Activated CD4-positive, CD25-positive, alpha-beta regulatory T cell treated with anti-CD3 and anti-CD28 coated beads, Interleukin-2, amount 50 U/mL, for 24 hours (primary cell): ENCODE measurements around the gene XCR1.
"Not testable (repeated sequence)": the region's sequence is repeated elsewhere in the genome, so short reads cannot be mapped to it uniquely, and the experiment has no call there.

Source experiments
- ATAC-seq, 2 donors: fragments of 150-1000 bp; cut with Tn5 transposase; one replicate each; pipeline ENCODE4 v1.10.0; 2021; ENCODE audit warnings: mild to moderate bottlenecking in 1 of 2, moderate library complexity in 1 of 2

The XCR1 gene, protein sequence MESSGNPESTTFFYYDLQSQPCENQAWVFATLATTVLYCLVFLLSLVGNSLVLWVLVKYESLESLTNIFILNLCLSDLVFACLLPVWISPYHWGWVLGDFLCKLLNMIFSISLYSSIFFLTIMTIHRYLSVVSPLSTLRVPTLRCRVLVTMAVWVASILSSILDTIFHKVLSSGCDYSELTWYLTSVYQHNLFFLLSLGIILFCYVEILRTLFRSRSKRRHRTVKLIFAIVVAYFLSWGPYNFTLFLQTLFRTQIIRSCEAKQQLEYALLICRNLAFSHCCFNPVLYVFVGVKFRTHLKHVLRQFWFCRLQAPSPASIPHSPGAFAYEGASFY

DNA sequence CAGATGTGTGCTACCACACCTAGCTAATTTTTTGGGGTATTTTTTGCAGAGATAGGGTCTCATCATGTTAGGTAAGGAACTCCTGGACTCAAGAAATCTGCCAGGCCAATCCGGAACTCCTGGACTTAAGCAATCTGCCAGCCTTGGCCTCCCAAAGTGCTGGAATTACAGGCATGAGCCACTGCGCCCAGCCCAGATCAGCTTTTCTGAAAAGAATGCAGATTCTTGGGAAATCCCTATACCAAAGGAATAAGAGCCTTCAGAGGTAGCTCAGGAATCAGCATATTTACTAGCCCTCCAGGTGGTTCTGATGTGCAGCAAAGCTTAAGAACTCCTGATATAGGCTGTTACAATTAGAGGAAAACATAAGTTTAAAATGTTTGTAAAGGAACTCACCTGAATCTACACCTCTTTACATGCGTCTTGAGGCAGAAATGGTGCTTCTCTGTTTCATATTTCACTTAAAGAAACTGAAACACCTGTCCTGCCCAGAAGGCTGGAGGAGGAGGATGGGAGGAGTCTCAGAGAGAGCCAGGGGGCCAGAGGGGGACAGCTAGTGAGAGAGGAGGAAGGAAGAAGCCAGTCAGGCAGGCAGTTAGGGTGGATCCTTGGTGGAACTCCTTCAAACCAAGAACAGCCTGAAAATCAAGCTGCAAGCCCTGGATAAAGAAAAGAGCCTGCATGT lies at the start of gene XCR1:
Gene XCR1, minus strand, starts transcription at position 463 of the 685 bp plus-strand sequence. CDS start 5,536 bp downstream, outside the sequence.
- ATAC-seq: no peak

DNA sequence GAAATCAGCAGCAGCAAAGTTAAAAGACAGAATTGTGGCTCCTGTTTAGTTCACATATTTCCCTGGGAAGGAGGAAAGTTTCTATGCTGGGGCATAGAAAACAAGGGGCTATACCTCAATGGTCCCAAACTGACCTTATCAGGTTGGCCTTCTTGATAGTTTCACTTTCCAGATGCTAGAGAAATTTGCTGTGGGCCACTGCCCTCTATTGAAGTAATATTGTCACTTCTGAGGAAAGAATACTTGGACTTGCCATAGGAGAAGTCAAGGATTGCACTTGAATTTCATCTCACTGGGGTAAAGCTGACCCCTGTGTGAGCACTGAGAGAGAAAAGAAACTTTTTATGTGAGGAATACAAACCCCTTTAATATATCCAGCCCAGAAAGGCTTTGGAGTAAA lies 49.3 kb upstream of the XCR1 start:
- ATAC-seq: no peak

DNA sequence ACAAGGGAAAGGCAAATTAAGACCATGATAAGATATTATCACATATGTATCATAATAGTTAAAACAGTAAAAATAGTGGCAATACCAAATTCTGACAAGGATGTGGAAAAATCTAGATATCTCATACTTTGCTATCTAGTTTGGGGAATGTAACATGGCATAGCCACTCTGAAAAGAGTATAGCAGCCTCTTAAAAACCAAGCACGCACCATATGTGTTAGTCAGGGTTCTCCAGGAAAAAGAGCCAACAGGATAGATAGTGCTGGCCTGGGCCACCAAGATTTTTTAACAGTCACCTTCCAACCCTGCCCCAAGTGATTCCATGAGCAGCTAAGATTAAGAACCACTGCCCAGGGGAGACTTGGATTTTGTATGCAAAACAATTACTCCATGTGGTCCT lies 48.5 kb upstream of the XCR1 start:
- ATAC-seq: no peak

DNA sequence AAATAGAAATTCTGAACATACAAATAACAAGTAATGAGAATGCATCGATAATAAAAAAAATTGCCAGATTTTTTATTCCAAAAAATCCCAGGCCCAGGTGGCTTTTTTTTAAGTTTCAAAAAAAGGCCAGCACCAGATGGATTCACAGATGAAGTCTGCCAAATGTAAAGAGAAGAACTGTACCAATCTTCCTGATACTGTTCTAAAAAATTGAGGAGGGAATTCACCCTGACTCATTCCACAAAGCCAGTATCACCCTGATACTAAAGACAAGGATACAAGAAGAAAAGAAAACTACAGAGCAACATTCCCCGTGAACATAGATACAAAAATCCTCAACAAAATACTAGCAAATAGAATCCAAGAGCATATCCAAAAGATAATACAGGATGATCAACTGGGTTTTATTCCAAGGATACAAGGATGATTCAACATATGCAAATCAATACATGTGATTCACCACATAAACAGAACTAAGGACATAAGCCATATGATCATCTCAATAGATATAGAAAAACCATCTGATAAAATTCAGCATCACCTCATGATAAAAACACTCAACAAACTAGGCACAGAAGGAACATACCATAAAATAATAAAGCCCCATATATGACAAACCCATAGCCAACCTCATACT lies 44.1 kb upstream of the XCR1 start:
- no peak for ATAC-seq

DNA sequence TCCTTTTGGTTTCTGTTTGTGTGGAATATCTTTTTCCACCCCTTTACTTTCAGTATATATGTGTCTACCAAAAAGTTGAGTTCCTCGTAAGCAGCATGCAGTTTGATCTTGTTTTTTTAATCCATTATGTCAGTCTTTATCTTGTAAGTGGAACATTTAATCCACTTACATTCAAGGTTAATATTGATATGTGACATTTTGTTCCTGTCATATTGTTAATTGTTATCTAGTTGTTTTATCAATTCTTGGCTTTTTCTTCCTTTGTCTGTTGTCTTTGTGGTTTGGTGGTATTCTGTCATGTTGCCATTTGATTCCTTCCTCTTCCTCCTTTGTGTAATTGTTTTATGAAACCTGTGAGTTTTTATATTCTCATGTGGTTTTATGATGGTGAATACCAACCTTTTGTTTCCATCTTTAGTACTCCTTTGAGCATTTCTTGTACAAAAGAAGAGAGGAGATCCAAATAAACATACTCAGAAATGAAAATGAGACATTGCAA lies 43.4 kb upstream of the XCR1 start:
- ATAC-seq: peak; percentile 47 to 54

DNA sequence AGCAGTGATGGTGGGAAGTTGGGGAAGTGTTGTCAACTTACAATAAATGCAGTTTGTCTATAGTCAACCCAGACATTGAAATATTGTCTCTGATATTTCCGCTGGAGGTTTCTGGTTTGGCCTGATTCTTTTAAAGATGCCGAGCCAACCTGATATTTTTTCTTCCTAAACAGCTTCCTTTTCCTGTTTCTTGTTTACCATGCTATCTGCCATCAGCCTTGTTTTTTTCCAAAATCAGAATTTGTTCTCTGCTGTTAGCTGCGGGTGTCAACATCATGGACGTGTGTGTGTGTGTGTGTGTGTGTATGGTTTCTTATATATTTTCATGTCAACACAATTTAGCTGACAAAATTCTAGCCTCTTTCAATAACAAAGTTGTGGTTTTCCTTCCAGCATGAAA lies 41.2 kb upstream of the XCR1 start:
- ATAC-seq: no peak

DNA sequence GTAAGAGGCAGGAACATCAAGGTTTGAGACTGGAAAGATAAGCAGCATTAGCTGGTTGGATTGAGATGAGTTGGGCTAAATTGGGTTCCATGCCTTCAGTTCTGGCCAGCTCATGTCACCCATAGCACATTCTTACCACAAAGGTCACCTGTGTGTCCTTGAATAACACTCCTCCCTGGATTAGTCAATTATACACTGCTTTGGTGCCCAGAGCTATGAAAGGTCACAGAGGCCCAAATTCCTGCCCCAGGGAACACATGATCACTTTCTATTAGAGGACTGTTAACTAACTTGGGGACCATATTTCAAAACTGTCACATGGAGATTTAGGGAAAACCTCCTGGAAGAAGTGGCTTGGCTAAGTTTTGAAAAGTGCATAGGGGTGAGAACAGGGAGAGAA lies 40.1 kb upstream of the XCR1 start:
- ATAC-seq: no peak

DNA sequence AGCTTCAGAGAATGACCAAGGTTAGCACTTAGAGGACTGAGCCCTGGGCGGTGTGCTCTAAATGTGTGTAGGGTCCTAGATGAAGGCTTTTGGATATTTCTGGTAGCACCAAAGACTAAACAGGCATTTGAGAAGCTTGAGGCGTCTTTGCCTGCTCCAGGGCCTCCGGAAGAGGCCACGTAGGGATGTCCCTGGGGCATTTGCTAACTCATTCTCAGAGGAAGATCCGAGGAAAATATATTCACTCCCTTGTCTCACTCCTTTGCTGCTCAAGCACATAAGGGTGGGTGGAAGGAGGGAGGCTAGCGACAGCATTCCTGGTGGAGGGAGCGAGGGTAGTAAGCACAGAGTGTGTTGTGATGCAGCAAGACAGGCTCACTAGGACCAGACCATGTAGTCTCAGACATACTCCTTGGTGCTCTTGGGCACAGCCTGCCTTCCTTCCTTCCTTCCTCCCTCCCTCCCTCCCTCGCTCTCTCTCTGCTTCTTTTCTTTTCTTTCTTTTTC lies 38.5 kb upstream of the XCR1 start:
- no peak for ATAC-seq

DNA sequence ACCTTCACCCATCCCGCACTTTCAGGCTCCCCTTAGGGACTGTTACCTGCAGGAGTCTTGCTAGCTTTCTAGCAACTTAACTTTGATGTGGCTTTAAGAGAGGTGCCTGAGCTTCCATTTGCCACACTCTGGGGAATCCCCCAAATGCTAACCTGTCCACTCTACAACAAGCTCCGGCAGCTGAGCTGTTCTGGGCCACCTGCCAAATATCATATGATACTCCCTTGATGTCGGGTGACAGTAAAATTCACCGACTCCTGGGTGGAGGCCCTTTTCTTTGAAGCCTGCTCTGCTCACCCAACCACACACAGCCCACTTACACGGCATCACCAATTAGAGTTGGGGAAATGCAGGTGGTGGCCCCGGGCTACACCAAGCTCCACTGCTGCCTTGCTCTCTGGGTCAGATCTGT lies 38.0 kb upstream of the XCR1 start:
- peak; percentile 94 to 96 for ATAC-seq

DNA sequence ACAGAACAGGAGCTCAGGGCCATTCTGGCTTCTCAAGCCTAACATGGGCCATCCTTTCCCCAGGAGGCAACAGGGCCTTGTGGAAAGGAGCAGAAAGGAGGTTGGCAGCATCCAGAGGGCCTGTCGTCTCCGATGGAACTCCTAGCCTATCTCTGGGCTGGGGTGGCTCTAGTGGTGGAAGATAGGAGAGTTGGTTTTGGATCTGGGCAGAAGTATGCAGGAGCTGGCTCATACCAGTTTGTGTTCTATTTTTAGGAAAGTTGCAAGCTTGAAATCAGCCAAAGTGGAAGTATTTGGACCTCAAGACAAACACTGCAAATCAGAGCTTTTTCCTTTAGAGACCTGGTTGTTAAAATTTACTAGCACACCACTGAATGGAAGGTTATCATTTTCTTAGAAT lies 35.4 kb upstream of the XCR1 start:
- no peak for ATAC-seq

DNA sequence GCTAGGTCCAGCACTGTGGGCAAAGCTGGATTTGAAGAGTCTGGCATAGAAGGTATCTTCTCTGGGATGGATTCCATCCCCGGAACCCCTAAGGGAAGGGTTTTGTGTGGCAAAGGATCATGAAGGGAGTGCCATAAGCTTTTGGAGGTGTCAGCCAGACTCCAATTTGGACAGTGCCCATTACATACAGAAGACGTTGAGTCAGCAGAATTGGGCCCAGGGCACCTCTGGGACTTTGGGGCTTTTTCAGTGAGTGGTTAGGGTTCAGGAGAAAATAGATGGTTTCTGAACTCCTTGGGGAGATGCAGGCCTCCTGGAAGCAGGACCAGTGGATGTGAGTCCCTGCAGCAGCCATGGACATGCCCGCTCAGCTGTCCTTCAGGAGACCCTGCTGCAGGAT lies 34.6 kb upstream of the XCR1 start:
- ATAC-seq: no peak

DNA sequence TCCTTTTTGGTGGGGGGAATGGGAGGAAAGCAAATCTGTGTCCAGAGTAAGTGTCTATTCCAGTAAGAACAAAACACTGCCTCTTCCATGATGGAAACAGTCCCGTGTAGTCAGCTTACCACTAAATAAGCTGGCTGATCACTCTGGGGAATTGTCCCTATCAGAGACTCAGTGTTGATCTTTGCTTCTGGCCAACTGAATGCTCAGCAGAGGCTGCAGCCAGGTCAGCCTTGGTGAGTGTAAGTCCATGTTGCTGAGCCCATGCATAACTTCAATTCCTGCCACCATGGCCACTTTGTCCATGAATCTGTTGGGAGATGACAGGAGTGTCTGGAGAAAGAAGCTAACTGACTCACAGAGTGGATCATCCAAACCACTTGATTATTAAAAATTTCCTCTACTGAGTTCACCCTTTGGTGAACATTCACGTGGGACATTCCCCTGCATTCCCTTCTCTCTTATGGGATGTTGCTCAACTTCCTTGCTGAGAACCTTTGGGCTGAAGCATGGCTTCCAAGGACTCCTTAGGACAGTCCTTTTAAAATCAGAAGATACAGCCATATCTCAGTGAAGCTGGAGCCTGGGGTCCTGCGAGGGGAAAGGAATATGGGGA lies 33.9 kb upstream of the XCR1 start:
- no peak for ATAC-seq

DNA sequence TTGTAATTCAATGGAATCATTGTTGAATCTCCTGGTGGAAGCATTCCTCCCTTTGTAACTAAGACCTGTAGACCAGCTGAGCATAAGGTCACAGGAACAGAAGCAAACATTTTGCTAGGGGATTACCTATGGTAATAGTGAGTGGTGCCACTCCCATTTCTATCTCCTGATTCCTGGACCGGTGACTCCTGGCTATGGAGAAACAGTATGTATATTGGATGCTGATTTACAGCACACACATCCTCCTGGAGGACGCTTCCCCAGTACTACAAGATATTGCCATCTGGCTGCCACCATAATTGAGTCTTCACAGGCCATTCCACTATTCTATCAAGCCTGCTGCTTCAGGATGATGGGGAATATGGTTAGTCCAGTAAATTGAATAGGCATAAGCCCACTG lies 33.3 kb upstream of the XCR1 start:
- no peak for ATAC-seq

DNA sequence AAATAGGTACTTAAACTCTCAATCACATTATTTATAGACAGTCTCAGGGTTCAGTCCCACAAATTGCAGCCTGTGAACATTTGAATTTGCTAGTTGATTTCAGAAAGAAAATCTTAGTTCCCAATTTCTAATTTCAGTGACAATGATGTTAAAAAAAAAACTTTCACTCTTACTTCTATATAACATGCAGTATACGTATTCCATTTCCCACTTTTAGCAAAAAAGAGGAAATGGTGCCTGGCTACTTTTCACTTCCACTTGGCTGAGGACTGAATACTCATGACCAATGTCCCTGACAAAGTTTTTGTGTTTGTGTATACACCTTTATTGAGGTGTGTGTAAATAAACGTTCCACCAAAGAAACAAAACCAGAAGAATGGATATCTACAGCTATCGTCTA lies 32.1 kb upstream of the XCR1 start:
- no peak for ATAC-seq

DNA sequence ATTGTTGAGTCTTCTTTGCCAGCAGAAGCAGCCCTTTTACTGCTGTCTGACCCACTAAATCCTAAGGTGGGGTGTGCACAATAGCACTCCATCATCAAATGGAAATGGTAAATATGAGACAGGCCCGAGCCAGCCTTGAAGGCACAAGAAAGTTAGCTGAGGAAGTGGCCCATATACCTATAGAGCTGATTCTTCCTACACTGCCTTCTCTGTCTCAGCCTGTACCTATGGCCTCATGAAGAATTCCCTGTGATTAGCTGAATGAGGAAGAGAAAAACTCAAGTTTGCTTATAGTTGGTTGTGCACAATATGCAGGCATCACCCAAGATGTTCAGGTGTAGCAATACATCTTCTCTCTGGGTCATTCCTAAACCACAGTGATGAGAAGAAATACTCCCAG lies 31.7 kb upstream of the XCR1 start:
- no peak for ATAC-seq

DNA sequence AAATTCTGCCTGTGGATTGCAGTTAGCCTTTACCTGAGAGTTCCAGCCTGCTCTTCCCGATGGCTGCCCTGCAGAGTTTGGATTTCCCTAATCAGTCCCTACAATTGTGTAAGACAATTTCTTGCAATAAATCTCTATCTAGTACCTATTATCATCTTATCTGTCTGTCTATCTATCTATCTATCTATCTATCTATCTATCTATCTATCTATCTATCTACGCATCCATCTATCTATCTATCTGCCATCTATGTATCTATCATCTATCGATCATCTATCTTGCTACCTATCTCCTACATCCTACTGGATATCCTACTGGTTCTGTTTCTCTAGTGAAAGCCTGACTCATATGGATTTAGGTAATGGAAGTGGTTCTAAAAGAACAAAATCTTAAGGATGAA lies 30.4 kb upstream of the XCR1 start:
- ATAC-seq: no peak

DNA sequence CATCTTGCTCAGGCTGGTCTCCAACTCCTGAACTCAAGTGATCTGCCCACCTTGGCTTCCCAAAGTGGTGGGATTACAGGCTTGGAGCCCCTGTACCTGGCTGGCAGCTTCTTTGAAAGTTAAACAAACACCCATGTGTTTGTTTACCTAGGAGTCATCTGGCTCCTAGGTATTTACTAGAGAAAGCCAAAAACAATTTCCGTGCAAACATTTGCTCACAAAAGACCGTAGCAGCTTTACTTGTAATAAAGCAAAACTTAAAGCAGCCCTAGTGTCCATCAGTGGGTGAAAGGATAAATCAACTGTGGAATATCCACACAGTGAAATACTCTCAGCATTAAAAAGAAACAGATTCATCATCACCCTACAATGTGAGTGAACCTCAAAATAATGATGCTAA lies 29.4 kb upstream of the XCR1 start:
- ATAC-seq: no peak

DNA sequence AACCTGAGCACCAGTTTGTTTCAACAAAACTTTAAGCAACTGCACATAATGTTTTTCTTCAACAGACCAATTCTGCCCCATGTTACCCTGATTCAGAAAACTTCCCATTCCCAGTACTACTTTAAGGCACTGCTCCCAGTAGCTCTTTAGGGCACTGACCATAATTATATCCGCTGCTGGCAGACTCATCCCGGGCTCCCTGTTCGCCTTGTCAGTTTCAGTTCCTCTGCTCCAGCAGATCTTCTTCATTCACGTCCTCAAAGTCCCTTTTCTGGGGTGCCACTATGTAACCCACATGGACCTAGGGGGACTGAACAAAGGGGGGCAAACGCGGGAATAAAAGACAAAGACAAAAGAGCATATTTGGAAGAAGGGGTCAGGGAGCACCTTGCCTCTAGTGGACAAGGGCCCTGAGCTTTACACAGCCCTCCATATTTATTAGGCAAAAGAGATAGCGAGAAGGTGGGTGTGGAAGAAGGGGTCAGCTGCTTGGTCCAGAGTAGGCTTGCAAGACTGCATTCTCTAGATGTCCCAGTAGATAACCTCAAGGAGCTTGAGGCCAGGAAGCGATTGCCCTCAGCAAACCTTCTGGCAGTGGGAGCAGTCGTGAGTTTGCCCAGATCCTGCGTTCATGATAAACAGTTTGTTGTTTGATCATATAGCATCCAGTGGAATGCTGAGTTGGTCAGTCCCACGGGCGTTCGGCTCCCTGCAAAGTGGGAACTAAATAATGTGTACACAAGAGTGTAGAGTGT lies 26.7 kb upstream of the XCR1 start:
- ATAC-seq: not testable (repeated sequence)

DNA sequence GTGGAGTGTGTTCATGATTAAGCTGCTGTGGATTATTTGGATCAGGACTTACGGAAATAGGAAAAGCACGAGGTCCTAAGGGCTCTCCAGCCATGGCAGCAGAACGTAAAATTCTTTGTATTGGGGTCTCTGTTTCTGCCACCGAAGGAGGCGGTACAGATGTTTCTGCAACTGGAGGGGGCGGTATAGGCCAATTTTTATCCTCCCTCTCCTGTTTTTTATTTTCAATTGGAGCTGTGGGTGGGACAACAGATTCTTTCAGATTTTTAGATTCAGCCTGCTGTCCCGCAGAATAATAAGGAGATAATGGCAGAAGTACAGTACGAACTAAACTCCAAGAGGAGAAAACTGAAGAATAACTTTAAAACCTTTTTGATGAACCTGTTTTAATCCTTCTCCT lies 26.0 kb upstream of the XCR1 start:
- ATAC-seq: not testable (repeated sequence)

DNA sequence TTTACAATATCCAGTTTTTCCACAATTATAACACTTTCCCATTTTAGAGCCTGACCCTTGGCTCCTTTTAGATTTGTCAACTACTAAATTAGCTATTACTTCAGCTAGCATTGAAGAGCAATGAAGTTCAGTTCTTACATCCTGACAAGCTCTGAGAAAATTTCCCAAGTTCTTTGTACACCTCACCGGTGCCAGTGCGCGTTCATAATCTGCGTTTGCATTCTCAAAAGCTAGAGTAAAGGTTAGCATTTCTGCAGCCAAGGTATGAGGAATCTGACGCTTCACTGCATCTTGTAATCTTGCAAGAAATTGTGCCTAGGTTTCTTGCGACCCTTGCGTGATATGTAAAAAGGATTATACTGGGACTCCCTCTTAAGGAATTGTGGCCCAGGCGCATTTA lies 25.2 kb upstream of the XCR1 start:
- no peak for ATAC-seq

DNA sequence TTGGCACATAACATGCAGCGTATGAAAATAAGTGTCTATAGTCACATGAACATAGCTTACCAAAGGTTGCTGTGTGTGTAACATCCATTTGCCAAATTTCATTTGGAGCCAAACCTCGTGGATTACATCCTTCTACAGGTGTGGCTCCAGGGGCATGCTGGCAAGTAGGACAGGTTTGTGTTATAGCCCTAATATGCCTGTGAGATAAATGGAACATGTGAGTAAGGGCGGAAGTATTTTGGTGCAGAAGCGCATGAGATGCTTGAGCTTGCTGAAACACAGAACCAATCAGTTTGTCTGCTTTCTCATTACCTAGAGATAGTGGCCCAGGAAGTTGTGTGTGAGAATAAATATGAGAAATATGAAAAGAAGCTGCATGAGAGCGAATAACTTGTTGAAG lies 21.8 kb upstream of the XCR1 start:
- ATAC-seq: no peak

DNA sequence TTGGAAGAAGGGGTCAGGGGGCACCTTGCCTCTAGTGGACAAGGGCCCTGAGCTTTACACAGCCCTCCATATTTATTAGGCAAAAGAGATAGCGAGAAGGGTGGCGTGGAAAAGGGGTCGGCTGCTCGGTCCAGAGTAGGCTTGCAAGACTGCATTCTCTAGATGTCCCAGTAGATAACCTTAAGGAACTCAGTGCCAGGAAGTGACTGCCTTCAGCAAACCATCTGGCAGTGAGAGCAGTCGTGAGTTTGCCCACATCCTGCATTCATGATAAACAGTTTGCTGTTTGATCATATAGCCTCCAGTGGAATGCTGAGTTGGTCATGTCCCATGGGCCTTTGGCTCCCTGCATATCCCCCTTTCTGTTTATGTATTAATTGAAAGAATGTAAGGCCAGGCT lies 18.9 kb upstream of the XCR1 start:
- ATAC-seq: not testable (repeated sequence)

DNA sequence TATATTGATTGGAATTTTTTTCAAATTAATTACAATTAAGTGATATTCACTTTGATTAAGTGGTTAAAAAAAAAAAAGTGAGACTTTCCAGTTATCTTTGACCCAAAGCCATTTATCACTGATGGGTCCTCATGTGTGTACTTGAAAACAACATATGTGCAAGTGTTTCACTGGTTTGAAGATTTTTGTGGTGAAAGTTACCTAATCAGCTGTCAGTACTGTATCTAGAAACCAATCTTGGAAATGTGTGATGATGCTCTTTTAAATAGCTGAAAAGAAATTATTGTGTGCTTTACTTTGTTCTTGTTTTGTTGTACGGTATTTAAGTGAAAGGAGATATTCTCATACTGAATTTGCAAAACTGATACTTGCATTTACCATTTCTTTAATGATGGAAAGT lies 11.6 kb upstream of the XCR1 start:
- no peak for ATAC-seq
